Suprapubic skin (tissue), 4 donors: ENCODE data around the gene APC. TPM values are rescaled to one million over a fixed set of nuclear protein-coding genes. Genes with fewer than 3 reads are reported as not detected.

ENCODE experiments used
- DNase-seq, 2 donors: peaks; one replicate each; pipeline ENCODE4 v3.0.0-alpha.2; 2019; ENCODE audit warnings: low spot score in 2 of 2
- H3K27ac ChIP-seq: fragments of 200-600 bp; sonication (generic); one replicate; pipeline ENCODE4 v1.5.1; 2019
- H3K27me3 ChIP-seq: fragments of 200-600 bp; sonication (generic); one replicate; pipeline ENCODE4 v1.5.1; 2019
- H3K36me3 ChIP-seq: fragments of 200-600 bp; sonication (generic); one replicate; pipeline ENCODE4 v1.5.1; 2019
- H3K4me1 ChIP-seq: fragments of 200-600 bp; sonication (generic); one replicate; pipeline ENCODE4 v1.5.1; 2019
- H3K4me3 ChIP-seq: fragments of 200-600 bp; sonication (generic); one replicate; pipeline ENCODE4 v1.5.1; 2019; ENCODE audit warnings: mild to moderate bottlenecking
- H3K9me3 ChIP-seq: fragments of 200-600 bp; sonication (generic); one replicate; pipeline ENCODE4 v1.5.1; 2019
- EP300 ChIP-seq: sonication (generic); formaldehyde crosslinking; IDR thresholded peaks from one replicate; pipeline ENCODE4 v1.6.1; 2017; ENCODE audit warnings: antibody characterized with exemption
- POLR2A ChIP-seq, 2 donors: fragments of 450-650 bp; IDR thresholded peaks; one replicate each; pipeline ENCODE4 v1.6.1; 2017; ENCODE audit warnings: antibody characterized with exemption in 2 of 2, mild to moderate bottlenecking in 2 of 2, moderate library complexity in 2 of 2
- POLR2AphosphoS5 ChIP-seq, 3 donors: sonication (generic); formaldehyde crosslinking; IDR thresholded peaks; one replicate each; pipeline ENCODE4 v1.6.1; 2017; ENCODE audit warnings: antibody characterized with exemption in 3 of 3
- WGBS: methylation state at CpG from one replicate; pipeline ENCODE4 v1.1.5; 2018; 5-methylcytosine and 5-hydroxymethylcytosine counted together
- total RNA-seq, 4 donors: library from RNA; depleted of rRNA; stranded (reverse); fragments of >200 nt; gene quantifications; one replicate each; pipeline ENCODE4 v1.1.0, GENCODE V29; 2016
- TF ChIP-seq, protein P1 (sequence below), 2 donors: fragments of 200-600 bp in 1 of 2; fragments of 450-650 bp in 1 of 2; sonication (generic) in 1 of 2; IDR thresholded peaks; one replicate each; pipeline ENCODE4 v1.5.1; 2016 to 2019; ENCODE audit warnings: antibody characterized with exemption in 2 of 2, mild to moderate bottlenecking in 1 of 2, moderate library complexity in 1 of 2

The APC gene
- total RNA-seq, 4 donors from 2014 or later, result 40.8 to 76.4 (median 53.9) TPM

DNA sequence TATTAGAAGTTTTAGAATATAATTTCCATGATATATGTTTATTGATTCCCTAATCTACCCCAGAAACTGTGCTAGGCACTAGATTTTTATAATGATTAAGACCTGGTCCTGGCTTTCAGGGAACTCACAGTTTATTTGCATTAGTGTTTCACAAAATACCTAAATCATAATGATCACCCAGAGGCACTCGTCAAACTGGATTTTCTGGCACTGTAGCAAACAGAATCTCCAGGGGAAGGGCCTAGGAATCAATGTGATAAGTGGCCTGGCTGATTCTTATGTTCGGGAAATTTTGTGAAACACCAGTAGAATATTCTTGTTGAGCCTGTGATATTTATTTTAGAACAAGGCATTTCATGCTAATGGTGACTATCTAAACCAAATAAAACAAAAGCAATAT, 86.0 kb downstream of the APC start:
- TF ChIP-seq POLR2AphosphoS5 (IDR thresholded peaks at IDR 0.05) (no peak), POLR2A (IDR thresholded peaks at IDR 0.05) (no peak), EP300 (no peak)
- TF ChIP-seq, protein P1, sequence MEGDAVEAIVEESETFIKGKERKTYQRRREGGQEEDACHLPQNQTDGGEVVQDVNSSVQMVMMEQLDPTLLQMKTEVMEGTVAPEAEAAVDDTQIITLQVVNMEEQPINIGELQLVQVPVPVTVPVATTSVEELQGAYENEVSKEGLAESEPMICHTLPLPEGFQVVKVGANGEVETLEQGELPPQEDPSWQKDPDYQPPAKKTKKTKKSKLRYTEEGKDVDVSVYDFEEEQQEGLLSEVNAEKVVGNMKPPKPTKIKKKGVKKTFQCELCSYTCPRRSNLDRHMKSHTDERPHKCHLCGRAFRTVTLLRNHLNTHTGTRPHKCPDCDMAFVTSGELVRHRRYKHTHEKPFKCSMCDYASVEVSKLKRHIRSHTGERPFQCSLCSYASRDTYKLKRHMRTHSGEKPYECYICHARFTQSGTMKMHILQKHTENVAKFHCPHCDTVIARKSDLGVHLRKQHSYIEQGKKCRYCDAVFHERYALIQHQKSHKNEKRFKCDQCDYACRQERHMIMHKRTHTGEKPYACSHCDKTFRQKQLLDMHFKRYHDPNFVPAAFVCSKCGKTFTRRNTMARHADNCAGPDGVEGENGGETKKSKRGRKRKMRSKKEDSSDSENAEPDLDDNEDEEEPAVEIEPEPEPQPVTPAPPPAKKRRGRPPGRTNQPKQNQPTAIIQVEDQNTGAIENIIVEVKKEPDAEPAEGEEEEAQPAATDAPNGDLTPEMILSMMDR (IDR thresholded peaks at IDR 0.05), result no peak
- Histone ChIP-seq H3K27me3 (no peaks in the 10 kb centered on the region), H3K4me1 (no peaks in the 10 kb centered on the region), H3K4me3 (no peak overlapping the region), H3K27ac (no peak overlapping the region), H3K36me3 (peaks cover 64% of the 10 kb centered on the region), H3K9me3 (no peaks in the 10 kb centered on the region)
- no peak for DNase-seq
- 71% methylated on average over 2 of the region's 2 CpGs for WGBS

DNA sequence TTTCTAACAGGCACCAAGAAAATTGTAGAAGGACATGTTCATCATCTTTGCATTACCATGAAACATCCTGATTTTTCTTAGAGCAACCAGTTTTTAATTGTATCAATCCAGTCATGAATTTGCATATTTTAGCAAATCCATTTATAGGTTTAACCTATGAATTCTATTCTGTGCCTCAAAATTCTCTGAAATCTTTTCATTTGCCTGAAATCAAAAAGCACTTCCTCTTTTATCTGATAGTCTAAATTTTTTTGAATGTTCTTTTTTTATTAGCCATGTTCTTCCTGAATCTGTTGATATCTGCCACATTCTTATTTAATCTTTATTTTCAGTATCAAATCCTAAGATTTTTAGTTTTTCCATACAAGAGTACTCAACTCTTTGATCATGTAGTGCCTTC, 86.5 kb downstream of the APC start:
- no peaks in the 10 kb centered on the region for H3K27me3 ChIP-seq
- no peak for DNase-seq
- peaks cover 64% of the 10 kb centered on the region for H3K36me3 ChIP-seq
- no peaks in the 10 kb centered on the region for H3K4me1 ChIP-seq
- no peaks in the 10 kb centered on the region for H3K9me3 ChIP-seq
- TF ChIP-seq, protein P1 (IDR thresholded peaks at IDR 0.05), result no peak
- TF ChIP-seq EP300 (no peak), POLR2A (IDR thresholded peaks at IDR 0.05) (no peak), POLR2AphosphoS5 (IDR thresholded peaks at IDR 0.05) (no peak)
- no peak overlapping the region for H3K27ac ChIP-seq
- H3K4me3 ChIP-seq, result no peak overlapping the region

DNA sequence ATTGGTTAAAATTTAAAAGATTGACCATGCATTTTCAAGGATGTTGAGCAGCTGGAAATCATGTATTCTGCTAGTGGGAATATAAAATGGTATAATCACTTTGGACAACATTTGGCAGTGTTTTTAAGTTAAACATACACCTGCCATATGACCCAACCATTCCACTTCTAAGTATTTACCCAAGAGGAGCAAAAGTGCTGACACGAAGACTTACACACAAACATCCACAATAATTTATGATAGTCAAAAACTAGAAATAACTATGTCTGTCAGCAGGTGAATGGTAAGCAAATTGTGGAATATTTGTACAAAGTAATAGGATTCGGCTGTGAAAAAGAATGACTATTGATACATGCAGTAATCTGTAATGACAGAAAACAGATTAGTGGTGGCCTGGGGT, 92.7 kb downstream of the APC start:
- no peaks in the 10 kb centered on the region for H3K4me1 ChIP-seq
- TF ChIP-seq POLR2A (IDR thresholded peaks at IDR 0.05) (no peak), POLR2AphosphoS5 (IDR thresholded peaks at IDR 0.05) (no peak), EP300 (no peak)
- TF ChIP-seq, protein P1 (IDR thresholded peaks at IDR 0.05), result no peak
- DNase-seq, result no peak
- WGBS, result 93% methylated on average over 2 of the region's 2 CpGs
- peaks cover 47% of the 10 kb centered on the region for H3K36me3 ChIP-seq
- H3K9me3 ChIP-seq, result no peaks in the 10 kb centered on the region
- H3K27ac ChIP-seq, result no peak overlapping the region
- no peaks in the 10 kb centered on the region for H3K27me3 ChIP-seq
- H3K4me3 ChIP-seq, result no peak overlapping the region

DNA sequence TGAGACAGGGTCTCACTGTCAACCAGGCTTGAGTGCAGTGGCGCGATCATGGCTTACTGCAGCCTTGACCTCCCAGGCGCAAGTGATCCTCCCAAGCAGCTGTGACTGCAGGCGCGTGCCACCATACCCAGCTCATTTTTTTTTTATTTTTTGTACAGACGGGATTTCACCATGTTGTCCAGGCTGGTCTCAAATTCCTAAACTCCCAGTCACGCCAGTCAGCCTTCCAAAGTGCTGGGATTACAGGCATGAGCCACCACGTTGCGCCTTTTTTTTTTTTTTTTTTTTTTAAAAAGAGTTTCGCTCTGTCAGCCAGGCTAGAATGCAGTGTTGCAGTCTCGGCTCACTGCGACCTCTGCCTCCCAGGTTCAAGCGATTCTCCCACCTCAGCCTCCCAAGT, 96.3 kb downstream of the APC start:
- Histone ChIP-seq H3K4me3 (no peak overlapping the region), H3K9me3 (no peaks in the 10 kb centered on the region), H3K27me3 (no peaks in the 10 kb centered on the region), H3K4me1 (no peaks in the 10 kb centered on the region), H3K36me3 (peaks cover 51% of the 10 kb centered on the region), H3K27ac (no peak overlapping the region)
- TF ChIP-seq EP300 (no peak), POLR2A (IDR thresholded peaks at IDR 0.05) (no peak), POLR2AphosphoS5 (IDR thresholded peaks at IDR 0.05) (no peak)
- TF ChIP-seq, protein P1 (IDR thresholded peaks at IDR 0.05), result no peak
- no peak for DNase-seq
- WGBS, result 97% methylated on average over 13 of the region's 13 CpGs

DNA sequence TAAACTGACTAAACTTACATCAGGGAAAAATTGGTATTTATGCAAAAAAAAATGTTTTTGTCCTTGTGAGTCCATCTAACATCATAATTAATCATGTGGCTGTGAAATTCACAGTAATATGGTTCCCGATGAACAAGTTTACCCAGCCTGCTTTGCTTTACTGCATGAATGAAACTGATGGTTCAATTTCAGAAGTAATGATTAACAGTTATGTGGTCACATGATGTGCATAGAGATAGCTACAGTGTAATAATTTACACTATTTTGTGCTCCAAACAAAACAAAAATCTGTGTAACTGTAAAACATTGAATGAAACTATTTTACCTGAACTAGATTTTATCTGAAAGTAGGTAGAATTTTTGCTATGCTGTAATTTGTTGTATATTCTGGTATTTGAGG, 106.8 kb downstream of the APC start:
- Histone ChIP-seq H3K27ac (no peak overlapping the region), H3K9me3 (no peaks in the 10 kb centered on the region), H3K4me1 (peaks cover 6% of the 10 kb centered on the region), H3K36me3 (peaks cover 3% of the 10 kb centered on the region), H3K4me3 (no peak overlapping the region), H3K27me3 (no peaks in the 10 kb centered on the region)
- WGBS, result 78% methylated on average over 1 of the region's 1 CpG
- TF ChIP-seq, protein P1 (IDR thresholded peaks at IDR 0.05), result no peak
- TF ChIP-seq POLR2A (IDR thresholded peaks at IDR 0.05) (no peak), EP300 (no peak), POLR2AphosphoS5 (IDR thresholded peaks at IDR 0.05) (no peak)
- DNase-seq, result no peak
